Vagina (tissue), 2 donors: ENCODE results near the gene SAMD4B. TPM values are rescaled to one million over a fixed set of nuclear protein-coding genes. Genes with fewer than 3 reads are reported as not detected.

ENCODE experiments used
- DNase-seq, 2 donors: peaks; one replicate each; pipeline ENCODE4 v3.0.0-alpha.2; 2017; ENCODE audit errors: extremely low spot score in 2 of 2
- H3K27ac ChIP-seq: fragments of 200-600 bp; sonication (generic); one replicate; pipeline ENCODE4 v1.5.1; 2019
- H3K27me3 ChIP-seq: fragments of 200-600 bp; sonication (generic); one replicate; pipeline ENCODE4 v1.5.1; 2019
- H3K36me3 ChIP-seq, 2 donors: fragments of 200-600 bp; sonication (generic); one replicate each; pipeline ENCODE4 v1.5.1; 2017 to 2019
- H3K4me1 ChIP-seq: fragments of 200-600 bp; sonication (generic); one replicate; pipeline ENCODE4 v1.5.1; 2019
- H3K4me3 ChIP-seq, 2 donors: fragments of 200-600 bp; sonication (generic); 1 replicate in 1 of 2; 2 replicates in 1 of 2; pipeline ENCODE4 v1.5.1; 2016 to 2019
- H3K9me3 ChIP-seq: fragments of 200-600 bp; sonication (generic); one replicate; pipeline ENCODE4 v1.5.1; 2019
- CTCF ChIP-seq, 3 experiments: fragments of 450-650 bp in 2 of 3; fragments of 200-600 bp in 1 of 3; sonication (generic) in 1 of 3; IDR thresholded peaks; one replicate each; pipeline ENCODE4 v1.5.1; 2017 to 2019; ENCODE audit warnings: antibody characterized with exemption in 3 of 3, mild to moderate bottlenecking in 2 of 3, moderate library complexity in 2 of 3
- POLR2A ChIP-seq, 2 donors: fragments of 450-650 bp; IDR thresholded peaks; one replicate each; pipeline ENCODE4 v1.6.1; 2017; ENCODE audit warnings: antibody characterized with exemption in 2 of 2, mild to moderate bottlenecking in 2 of 2, moderate library complexity in 2 of 2
- POLR2AphosphoS5 ChIP-seq, 2 donors: sonication (generic); formaldehyde crosslinking; IDR thresholded peaks; one replicate each; pipeline ENCODE4 v1.9.0; 2017; ENCODE audit warnings: antibody characterized with exemption in 2 of 2, mild to moderate bottlenecking in 2 of 2, low read depth in 1 of 2; ENCODE audit not compliant: insufficient read depth in 1 of 2
- intact Hi-C: fragments of 100-400 bp; cut with DNase I; formaldehyde crosslinking; loops from one replicate; pipeline ENCODE4 v1.15.1; 2023
- total RNA-seq: library from RNA; depleted of rRNA; stranded (reverse); fragments of >200 nt; gene quantifications from one replicate; pipeline ENCODE4 v1.2.3, GENCODE V29; 2016

The SAMD4B gene
- total RNA-seq, 1 donor from 2014 or later: 128 TPM

- H3K9me3 ChIP-seq: no peaks in the 10 kb centered on the region
- no peak for TF ChIP-seq CTCF (IDR thresholded peaks at IDR 0.05)
- TF ChIP-seq POLR2AphosphoS5 (IDR thresholded peaks at IDR 0.05; ENCODE audit: insufficient read depth in 1 of 2, low read depth in 1 of 2): no peak
- no peak for TF ChIP-seq POLR2A (IDR thresholded peaks at IDR 0.05)
- H3K4me3 ChIP-seq: no peak overlapping the region
- intact Hi-C loops: no loop called here
- H3K27me3 ChIP-seq: no peaks in the 10 kb centered on the region
- H3K4me1 ChIP-seq: no peaks in the 10 kb centered on the region
- H3K36me3 ChIP-seq: no peaks in the 10 kb centered on the region
- no peak for DNase-seq
- no peak overlapping the region for H3K27ac ChIP-seq
These were observed 28.0 kb upstream of the SAMD4B start for GRCh38 chr19:39314016-39314728.

- TF ChIP-seq POLR2AphosphoS5 (IDR thresholded peaks at IDR 0.05; ENCODE audit: insufficient read depth in 1 of 2, low read depth in 1 of 2) (no peak), POLR2A (IDR thresholded peaks at IDR 0.05) (no peak), CTCF (IDR thresholded peaks at IDR 0.05) (no peak)
- DNase-seq: no peak
- H3K4me3 ChIP-seq: no peak overlapping the region
- H3K27me3 ChIP-seq: no peaks in the 10 kb centered on the region
- peaks cover 11% of the 10 kb centered on the region for H3K4me1 ChIP-seq
- intact Hi-C loops: no loop called here
- no peak overlapping the region for H3K27ac ChIP-seq
- no peaks in the 10 kb centered on the region for H3K36me3 ChIP-seq
- no peaks in the 10 kb centered on the region for H3K9me3 ChIP-seq
These were observed 26.3 kb upstream of the SAMD4B start for GRCh38 chr19:39315933-39316332.

GRCh38 chr19:39316627-39317321 lies 25.4 kb upstream of the SAMD4B start:
- DNase-seq: no peak
- no peaks in the 10 kb centered on the region for H3K27me3 ChIP-seq
- intact Hi-C loops: no loop called here
- TF ChIP-seq POLR2AphosphoS5 (IDR thresholded peaks at IDR 0.05; ENCODE audit: insufficient read depth in 1 of 2, low read depth in 1 of 2) (no peak), CTCF (IDR thresholded peaks at IDR 0.05) (no peak), POLR2A (IDR thresholded peaks at IDR 0.05) (no peak)
- H3K9me3 ChIP-seq: no peaks in the 10 kb centered on the region
- H3K27ac ChIP-seq: no peak overlapping the region
- H3K4me3 ChIP-seq: no peak overlapping the region
- no peaks in the 10 kb centered on the region for H3K36me3 ChIP-seq
- H3K4me1 ChIP-seq: peaks cover 11% of the 10 kb centered on the region

GRCh38 chr19:39317476-39317875 lies 24.7 kb upstream of the SAMD4B start:
- no peak for DNase-seq
- Histone ChIP-seq H3K36me3 (no peaks in the 10 kb centered on the region), H3K27ac (no peak overlapping the region)

More at GRCh38 chr19:39317476-39317875, 24.7 kb upstream of the SAMD4B start:
- peaks cover 11% of the 10 kb centered on the region for H3K4me1 ChIP-seq
- intact Hi-C loops: no loop called here
- TF ChIP-seq CTCF (IDR thresholded peaks at IDR 0.05) (no peak), POLR2AphosphoS5 (IDR thresholded peaks at IDR 0.05; ENCODE audit: insufficient read depth in 1 of 2, low read depth in 1 of 2) (no peak), POLR2A (IDR thresholded peaks at IDR 0.05) (no peak)
- H3K4me3 ChIP-seq: no peak overlapping the region
- no peaks in the 10 kb centered on the region for H3K27me3 ChIP-seq
- no peaks in the 10 kb centered on the region for H3K9me3 ChIP-seq
